ENCODE measurements around the gene LATS1.
"Not testable (repeated sequence)": the region's sequence is repeated elsewhere in the genome, so short reads cannot be mapped to it uniquely, and the experiment has no call there.

LATS1 gene

DNA sequence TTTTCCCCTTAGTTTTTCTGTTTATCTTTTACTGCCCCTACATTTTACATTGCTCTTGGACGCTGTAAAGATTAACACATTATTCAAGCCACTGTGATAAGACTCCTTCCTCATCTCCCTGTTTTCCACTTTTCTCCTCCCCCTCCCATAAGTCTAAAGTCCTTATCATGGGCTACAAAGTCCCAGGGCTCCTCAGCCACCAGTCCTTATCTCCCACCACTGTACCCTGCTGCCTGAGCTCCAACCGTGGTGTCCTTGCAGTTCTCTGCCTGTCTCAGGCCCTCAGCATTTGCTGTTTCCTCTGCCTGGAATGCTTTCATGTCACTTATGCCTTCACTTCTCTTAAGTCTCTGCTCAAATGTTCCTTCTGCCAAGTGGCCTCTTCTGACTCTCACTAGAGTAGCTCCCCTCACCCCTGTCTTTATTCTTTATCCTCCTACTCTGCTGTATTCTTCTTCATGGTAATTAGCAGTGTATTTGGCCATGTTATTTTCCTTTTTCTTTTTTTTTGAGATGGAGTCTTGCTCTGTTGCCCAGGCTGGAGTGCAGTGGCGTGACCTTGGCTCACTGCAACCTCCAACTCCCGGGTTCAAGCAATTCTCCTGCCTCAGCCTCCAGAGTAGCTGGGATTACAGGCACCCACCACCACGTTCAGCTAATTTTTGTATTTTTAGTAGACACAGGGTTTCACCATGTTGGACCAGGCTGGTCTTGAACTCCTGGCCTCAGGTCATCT is 10.8 kb upstream of the LATS1 start:
- no peak for DNase-seq

DNA sequence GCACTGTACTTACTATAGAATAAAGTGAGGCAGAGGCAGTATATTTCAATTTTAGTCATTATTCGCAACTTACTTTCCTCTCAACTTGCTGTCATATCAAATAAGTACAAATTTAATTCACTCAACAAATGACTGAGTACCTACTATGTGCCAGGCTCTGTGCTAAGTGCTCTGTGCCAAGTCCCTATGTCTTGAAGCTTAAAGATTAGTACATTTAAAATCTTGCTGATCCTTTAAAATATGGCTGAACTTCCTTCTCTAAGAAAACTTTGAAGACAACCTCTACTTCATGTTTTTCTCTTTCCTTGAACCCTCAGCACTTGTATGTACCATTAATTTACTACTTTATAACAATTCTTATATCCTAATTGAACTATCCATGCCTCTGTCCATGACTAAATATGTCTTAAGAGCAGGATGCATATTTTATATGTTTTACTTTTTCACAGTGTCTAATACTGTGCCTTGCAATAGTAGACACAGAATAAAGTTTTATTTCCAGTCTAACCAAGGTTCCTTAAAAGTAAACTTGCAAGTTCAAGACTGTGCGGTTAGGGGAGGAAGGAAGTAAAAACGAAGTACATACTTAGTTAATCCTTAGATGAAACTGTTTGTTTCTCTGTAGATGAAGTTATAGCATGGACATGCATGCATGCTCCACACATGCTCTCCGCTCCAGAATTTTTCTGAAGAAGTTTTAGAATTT is 10.0 kb upstream of the LATS1 start:
- no peak for DNase-seq

DNA sequence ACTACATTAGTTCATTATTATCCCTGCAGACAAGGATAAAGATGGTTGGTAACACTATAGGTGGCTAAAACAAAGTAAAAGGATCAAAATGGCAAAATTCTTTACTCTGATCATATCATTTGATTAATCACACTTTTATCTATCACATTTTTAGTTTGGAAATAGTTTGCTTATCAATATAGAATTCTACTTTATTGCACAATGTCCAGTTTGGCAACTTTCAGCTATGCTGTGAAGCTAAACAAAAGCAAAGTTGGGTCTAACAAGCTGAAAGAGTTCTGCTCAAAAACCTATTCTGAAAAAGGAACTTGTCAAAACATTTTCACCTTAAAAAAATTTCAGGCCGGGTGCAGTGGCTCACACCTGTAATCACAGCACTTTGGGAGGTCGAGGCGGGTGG is 7.9 kb upstream of the LATS1 start:
- DNase-seq, result no peak

DNA sequence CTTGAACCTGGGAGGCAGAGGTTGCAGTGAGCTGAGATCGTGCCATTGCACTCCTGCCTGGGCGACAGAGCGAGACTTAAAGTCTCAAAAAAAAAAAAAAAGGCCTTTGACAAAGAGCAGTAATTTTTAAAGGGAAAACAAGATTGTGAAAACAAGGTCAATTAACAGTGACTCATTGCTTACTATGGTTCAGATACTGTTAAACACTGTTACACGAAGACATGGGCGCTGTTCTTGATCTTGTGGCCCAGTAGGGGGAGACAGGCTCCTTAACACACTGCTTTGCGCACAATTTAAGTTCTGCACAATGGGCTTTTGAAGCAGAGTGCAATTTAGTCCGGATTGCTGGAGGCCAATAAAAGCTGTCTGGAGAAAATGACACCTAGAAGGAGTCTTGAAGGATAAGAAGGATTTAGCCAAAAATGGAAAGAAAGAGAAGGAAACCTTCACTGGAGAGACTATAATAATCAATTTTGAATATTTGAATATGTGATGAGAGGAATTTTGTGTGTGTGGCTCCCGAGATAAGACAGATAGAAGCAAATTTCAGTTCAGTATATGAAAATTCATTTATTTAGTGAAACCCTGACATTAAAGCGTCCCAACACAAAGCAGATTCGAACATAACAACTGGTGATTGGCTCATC is 6.0 kb upstream of the LATS1 start:
- peak; percentile 26 for DNase-seq

DNA sequence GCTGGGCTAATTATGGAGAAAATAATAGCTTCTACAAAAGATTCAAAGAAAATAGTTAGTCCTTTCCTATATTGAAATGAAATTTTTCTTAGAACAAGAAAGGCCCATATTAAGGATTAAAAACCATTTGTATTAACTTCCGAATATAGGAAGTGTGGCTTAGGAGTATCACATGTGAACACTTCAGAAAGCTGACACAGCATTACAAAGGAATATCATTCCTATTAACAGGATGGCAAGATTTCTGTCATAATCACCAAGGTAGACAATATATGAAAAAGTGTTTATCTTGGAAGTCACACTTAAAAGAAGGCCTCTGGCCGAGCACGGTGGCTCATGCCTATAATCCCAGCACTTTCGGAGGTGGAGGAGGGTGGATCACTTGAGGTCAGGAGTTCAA is 5.4 kb upstream of the LATS1 start:
- DNase-seq, result no peak

DNA sequence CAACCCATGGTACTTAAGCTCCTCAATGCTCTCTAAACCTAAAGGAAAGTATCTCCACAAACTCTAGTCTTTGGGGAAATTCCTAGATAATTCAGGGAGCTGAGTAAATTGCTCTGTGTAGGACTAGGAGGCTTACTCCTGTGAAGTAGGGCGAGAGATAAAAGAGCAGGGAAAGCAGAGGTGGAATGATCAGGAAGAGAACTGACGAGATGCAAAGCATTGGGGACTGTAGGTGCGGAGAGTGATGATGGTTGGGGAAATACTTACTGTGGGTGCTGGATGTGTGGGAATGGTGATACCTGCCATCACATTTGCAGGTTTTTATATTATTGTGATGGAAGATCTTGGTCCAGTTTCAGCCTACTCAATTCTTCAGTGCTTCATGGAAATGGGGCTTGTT is 1.6 kb upstream of the LATS1 start:
- no peak for DNase-seq

DNA sequence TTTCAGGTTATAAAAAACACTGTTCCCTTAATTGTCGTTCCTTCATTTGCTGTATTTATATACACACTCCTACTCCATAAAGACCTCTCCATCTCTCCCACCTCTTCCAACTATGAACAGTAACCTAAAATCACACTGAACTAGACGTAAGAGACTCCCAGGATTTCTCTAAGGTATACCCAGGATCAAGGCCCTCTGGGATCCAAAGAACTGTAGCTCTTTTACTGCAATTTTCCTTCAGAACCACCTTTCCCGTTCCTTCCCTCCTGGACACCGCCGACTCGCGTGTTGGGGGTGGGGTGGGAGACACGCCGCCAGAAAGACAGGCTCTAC is 680 bp downstream of the LATS1 start:
- DNase-seq, result no peak

DNA sequence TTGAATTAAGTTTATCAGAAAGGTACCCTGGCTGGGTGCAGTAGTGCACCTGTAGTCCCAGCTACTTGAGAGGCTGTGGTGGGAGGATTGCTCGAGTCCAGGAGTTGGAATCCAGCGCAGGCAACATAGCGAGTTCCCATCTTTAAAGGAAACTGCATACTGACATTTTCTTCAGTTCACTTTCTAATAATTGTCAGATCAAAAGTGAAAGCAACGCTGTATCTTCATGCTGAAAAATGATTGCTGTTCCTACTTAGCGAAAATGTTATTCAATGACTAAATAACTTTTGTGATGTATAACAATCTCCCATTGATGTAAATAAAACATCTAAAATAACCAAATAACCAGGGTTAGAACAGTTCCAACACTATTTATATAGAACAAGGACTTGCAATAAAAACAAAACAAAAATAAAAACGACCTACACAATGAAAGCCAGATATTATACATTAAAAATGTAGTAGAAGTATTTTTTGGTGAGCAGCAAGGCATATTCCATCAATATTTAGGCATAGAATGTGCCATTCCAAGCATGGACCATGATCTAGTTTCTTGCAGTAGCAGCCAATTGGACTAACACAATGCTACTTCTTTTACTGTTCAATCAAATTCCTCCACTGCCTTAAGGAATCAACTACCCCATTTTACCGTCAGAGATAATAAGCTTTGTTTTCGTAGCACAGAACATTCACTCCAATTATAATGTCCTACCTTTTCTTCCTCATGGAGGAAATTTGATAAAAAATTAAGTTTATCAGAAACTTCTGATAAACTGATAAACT is 1.5 kb downstream of the LATS1 start:
- DNase-seq, result no peak

DNA sequence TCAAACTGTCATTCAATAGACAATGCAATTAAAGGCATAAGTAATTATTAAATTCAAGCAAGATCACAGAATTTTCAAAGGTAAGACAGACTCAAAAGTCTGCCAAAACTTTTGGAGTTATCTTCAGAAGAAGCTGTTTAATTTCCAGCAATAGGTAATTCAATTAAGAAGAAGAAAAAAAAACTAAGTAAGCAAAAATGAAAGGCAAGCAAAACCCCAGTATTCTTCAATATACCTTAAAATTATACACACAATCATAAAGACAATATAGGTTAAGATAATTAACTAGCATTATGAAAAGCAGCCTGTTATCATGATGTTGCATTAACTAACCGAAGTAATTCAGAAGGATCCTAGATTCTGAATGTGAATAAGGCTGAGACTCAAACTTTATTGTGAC is 3.5 kb downstream of the LATS1 start:
- no peak for DNase-seq

DNA sequence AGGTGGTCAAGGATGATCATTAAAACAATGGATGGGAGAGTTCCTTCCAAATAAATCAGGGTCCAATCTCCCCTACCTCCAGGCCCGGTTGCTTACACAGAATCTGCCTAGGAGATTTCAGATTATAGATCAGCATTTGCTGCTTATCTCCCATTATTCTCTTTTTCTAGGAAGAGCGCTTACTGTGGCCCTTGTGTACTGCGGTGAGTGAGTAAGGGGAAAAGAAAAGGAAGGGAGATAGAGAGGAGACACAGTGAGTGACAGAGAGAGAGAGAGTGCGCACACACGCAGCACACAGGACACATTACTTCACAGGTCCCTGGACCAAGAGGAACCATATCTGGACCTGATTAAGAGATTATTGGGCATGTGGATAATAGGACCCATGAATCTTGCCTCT is 6.2 kb downstream of the LATS1 start:
- DNase-seq, result no peak

DNA sequence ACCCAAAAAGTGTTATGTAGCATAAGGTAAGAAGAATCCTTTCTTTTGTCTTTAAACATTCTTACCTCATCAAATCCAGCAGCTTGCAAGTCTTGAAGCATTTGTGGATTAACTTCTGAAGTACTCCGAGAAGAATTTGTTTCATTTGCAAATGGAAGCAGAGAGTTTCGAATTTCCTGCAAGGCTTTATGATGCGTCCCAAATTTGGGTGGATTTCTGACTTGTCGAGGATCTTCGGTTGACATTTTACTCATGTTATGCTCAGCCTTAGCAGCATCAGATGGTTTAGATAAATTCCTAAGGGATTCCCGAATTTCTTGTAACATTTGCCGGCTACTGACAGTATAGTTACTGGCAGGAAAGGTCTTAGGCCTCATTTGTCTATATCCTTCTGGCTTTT is 16.2 kb downstream of the LATS1 start:
- no peak for DNase-seq

DNA sequence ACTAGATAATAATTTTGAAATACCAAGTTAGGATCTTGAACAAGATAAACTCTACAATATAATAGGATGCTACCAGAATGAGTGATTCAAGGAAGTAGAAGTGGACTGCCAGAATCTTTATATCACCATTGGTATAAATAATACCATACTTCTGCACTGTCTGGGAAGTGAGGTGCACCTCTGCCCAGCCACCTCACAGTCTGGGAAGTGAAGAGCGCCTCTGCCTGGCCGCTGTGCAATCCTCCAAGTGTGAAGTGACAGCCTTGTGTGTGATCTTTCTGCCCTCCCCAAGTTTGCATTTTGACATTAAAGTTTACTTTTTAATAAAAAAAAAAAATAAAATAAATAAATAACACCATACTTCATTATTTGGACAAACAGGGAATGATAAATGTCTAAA is 18.8 kb downstream of the LATS1 start:
- no peak for DNase-seq

DNA sequence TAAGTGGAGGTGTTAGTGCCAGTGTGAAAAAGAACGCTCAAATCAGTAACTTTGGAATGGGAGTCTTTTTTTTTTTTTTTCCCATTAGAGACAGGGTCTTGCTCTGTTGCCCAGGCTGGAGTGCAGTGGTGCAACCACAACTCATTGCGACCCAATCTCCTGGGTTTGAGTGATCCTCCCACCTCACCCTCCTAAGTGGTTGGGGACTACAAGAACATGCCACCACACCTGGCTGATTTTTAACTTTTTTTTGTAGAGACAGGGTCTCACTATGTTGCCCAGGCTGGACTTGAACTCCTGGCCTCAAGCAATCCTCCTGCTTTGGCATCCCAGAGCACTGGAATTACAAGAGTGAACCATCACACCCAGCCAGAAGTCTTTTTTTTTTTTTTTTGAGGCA is 19.7 kb downstream of the LATS1 start:
- no peak for DNase-seq

DNA sequence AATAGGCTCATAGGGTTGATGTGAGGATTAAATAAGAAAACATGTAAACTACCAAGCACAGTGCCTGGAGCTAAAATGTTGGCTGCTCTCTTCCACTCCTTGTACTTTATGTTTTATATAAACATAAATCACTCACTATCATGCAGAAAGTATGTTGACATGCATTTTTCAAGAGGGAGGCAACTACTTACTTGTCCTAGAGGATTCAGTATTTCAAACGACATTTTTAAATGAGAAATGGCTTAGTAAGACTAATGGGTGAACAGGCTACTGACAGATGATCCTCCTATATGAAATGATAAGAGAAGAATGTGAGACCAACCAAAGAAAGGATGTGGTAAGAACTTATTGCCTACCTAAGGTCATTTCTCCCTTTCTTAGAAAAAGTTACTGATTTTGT is 21.0 kb downstream of the LATS1 start:
- DNase-seq, result no peak

DNA sequence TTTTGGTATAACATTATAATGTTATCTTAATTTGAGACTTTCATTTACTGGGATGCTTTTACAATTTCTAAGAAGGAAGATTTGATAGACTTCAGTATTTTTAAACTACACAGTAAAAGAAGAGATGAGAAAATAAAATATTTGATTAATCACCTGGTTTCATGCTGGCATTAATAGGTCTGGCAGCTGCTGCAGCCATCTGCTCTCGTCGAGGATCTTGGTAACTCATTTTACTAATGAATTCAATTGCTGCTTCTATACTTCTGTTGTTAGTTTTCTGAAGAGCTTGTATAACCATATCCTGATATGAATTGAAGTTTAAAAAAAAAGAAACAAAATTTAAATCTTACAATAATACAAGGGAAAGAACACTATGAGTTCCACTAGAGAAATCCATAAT is 23.0 kb downstream of the LATS1 start:
- no peak for DNase-seq

DNA sequence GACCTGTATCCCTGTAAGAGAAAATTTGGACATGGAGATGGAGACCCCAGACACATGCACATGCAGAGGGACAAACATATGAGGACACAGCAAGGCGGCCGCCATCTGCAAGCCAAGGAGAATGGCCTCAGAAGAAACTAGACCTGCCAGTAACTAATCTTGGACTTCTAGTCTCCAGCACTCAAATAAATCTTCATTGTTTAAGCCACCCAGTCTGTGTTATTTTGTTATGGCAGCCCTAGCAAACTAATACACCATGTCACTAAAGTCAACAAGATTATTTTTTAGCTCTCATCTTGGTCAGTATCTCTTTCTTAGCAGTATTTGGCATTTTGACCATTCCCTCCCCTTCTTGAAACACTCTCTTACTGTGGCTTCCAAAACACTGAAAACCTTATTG is 26.7 kb downstream of the LATS1 start:
- no peak for DNase-seq

DNA sequence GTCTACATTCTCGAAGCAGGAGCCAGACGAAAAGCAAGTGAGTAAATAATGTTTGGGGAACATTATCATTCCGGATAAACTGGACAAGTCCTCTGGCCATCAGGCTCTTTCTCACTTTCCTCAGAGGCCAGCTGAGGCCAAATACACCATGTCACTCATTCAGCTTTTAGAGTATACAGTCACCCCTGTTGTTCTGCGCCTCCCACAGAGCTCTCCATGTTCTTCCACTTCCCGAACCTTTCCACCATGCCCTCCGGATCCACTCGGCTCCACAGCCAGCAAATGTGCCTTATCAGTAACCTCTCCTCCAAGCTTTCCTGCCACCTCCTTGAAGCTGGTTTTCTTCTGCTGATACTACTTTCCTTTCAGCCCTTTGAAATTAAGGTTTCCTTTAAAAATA is 31.7 kb downstream of the LATS1 start:
- DNase-seq, result no peak

DNA sequence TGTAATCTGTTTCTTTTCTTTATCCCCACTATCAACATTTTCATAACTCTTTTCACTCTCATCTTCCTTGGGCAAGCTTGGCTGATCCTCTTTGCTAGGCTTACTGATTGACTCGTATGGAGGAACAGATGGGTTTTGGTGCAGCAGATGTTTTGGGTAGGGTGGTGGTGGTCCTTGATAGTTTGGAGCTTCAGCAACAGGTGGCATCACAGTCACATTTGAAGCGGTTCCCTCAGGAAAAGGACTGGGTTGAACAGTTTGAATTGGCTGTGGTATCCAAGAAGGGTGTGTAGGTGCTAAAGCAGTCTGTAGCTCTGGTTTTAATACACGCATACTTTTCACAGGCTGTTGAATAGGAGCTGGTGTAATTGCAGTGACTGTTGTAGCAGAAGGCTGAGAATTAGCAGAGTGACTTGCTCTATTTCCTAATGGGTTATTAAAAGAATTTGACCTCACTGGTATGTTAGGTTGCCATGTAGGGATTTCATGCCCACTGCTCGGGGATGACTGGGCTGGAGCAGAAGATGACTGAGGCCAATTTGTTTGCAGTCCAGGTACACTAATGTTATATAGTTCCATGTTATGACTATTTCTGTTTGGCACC is 34.5 kb downstream of the LATS1 start:
- DNase-seq, result no peak

DNA sequence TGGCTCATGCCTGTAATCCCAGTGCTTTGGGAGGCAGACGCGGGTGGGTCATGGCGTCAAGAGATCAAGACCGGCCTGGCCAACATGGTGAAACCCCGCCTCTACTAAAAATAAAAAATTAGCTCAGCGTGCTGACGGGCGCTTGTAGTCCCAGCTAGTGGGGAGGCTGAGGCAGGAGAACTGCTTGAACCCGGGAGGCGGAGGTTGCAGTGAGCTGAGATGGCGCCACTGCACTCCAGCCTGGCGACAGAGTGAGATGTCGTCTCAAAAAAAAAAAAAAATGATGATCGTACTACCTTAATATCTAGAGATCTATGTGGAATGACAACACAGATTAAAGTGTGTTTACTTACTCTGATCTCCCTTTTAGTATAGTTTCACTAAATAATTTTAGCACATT is 36.1 kb downstream of the LATS1 start:
- DNase-seq, result not testable (repeated sequence)

DNA sequence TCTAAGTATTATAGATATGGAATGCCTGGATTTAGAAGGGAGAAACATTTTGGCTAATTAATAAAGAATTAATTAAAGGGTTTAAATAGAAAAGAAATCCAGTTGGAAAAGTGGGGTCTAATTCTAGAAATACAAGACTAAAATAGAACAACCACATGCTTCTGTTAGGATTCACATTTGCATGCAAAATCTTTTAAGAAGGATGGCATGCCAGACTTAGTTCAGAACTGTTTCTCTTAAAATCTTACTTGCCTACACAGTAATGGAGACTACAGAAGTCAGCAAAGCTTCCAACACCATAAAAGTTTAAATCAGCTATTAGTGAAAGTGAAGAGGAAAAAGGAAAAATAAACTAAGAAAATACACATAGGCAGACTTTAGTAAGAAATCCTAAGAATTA is 36.7 kb downstream of the LATS1 start:
- DNase-seq, result no peak

DNA sequence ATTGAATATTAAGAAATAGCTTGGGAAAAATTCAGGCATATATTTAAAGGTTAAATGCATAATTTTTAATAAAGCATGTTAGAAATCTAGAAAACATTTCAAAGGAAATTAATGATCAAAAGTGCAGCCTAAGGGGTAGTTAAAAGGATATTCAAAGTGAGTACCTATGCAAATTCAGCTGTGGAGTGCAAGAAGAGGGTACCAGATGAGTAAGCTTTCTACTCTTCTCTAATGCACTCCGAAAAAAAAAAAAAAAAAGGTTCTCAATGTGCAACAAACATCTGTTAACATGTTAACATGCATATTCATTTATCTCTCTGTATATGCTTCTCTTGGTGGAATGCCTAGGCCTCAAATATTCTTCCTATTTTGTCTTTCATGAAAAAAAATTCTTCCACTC is 37.4 kb downstream of the LATS1 start:
- no peak for DNase-seq

DNA sequence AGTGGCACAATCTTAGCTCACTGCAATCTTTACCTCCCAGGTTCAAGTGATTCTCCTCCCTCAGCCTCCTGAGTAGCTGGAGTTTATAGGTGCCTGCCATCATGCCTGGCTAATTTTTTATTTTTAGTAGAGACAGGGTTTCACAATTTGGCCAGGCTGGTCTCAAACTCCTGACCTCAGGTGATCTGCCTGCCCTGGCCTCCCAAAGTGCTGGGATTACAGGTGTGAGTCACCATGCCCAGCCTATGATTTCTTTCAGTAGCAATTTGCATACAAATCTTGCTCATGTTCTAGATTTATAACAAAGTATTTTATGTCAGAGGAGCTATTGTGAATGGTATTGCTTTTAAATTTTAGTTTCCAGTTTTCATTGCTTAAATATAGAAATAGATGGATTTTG is 45.6 kb downstream of the LATS1 start:
- DNase-seq, result not testable (repeated sequence)

DNA sequence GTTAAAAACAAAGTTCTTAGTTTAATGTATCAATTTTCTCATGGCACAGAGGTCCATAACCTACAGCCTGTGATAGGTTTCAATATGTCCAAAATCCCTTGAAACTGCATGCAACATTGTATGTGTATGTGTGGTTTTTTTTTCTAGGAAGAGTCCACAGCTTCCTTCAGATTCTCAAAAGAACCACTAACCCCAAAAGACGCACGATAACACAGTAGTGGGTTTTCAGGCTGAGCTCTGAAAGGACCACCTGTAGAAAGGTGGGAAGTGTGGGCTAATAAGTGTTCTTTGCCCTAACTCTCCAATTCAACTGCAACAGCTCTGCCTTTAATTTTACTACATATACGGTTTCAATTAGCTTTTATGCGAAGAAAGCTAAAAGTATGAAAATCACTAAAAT is 57.9 kb downstream of the LATS1 start:
- no peak for DNase-seq
